ENCODE results near the gene ACADVL.
A peak's percentile ranks its signal among the peaks of the same experiment; 100 is the strongest.

ACADVL gene

DNA sequence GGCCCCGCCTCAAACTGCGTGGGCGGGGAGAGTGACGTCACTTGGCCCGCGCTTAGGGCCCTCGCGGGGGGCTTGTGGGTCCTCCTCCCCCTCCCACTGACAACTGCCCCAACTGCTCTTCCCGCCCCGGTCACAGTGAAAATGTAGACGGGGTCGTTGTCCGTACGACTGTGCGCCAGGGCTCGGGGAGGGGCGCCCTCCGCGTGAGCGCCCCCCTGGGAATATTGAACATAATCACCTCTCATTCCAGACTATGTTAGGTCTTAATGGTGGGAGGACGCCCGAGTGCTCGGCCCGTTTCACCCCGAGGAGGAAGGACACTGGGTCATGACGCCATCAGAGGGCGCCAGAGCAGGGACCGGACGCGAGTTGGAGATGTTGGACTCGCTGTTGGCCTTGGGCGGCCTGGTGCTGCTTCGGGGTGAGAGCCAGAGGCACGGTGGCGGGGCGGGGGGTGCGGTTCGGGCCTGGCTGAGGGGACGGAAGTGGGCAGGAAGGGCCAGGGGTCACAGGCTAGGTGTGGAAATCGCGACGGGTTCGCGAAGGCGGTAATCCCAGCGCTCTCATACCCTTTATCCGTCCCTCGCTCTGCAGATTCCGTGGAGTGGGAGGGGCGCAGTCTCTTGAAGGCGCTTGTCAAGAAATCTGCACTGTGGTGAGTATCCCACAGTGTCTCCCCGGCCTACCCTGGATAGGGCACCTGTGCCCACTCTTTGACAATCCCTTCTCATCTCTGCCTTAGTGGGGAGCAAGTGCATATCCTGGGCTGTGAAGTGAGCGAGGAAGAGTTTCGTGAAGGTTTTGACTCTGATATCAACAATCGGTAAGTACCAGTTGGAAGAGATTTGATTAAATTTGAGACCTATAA, 32.7 kb downstream of the ACADVL start, which contains the start of gene ELP5:
Gene ELP5, plus strand, starts transcription at position 40 of the 868 bp plus-strand sequence. Its CDS starts 336 bp downstream, at position 376.
- DNase-seq: peak; percentile 84 to 95

DNA sequence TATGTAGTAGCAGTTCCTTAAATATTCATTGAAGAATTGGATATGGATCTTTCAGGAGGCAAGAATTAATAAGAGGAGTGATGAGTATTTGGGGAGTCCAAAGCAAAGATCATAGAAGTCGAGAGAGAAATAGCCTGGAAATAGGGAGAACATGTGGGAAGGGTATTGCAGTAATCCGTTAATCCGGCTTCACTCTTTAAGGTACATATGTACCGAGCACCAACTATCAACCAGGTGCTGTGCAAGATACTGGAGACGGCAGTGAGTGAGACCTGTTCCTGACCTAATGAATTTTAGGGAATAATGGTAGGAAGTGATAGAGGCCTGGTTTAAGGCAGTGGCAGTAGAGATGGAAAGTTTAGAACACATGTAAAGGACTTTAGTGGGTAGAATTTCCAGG, 33.3 kb downstream of the ACADVL start:
- DNase-seq: no peak

DNA sequence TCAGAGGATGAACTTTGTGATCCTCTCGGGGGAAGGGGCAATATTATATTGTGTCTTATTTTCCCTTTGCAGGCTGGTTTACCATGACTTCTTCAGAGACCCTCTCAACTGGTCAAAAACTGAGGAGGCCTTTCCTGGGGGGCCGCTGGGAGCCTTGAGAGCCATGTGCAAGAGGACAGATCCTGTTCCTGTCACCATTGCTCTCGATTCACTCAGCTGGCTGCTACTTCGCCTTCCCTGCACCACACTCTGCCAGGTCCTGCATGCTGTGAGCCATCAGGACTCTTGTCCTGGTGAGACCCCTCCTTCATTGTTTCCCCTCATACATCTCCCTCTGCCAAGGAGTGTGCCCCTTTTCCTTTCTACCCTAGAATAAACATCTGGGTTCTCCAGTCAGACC, 34.8 kb downstream of the ACADVL start:
- no peak for DNase-seq

DNA sequence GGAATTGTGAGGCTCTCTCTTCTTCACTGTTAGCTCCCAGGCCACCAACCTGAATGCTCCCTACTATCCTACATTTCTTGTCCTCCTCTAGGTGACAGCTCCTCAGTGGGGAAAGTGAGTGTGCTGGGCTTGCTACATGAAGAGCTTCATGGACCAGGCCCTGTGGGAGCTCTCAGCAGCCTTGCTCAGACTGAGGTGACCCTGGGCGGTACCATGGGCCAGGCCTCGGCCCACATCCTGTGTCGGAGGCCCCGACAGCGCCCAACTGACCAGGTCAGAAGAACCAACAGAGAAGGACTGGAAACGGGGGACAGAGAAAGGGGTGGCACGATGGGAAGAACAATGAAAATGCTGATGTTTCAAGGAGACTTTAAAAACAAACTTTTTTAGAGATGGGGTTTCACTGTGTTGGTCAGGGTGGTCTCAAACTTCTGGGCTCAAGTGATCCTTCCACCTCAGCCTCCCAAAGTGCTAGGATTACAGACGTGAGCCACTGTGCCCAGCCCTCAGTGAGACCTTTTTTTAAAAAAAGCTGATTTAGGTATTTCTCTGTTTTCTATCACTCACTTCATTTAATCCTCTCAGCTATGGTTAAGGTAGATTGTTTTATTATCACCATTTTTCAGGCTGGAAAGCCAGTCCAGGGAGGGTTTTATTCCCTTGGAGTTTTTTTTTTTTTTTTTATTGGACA, 37.2 kb downstream of the ACADVL start:
- no peak for DNase-seq

DNA sequence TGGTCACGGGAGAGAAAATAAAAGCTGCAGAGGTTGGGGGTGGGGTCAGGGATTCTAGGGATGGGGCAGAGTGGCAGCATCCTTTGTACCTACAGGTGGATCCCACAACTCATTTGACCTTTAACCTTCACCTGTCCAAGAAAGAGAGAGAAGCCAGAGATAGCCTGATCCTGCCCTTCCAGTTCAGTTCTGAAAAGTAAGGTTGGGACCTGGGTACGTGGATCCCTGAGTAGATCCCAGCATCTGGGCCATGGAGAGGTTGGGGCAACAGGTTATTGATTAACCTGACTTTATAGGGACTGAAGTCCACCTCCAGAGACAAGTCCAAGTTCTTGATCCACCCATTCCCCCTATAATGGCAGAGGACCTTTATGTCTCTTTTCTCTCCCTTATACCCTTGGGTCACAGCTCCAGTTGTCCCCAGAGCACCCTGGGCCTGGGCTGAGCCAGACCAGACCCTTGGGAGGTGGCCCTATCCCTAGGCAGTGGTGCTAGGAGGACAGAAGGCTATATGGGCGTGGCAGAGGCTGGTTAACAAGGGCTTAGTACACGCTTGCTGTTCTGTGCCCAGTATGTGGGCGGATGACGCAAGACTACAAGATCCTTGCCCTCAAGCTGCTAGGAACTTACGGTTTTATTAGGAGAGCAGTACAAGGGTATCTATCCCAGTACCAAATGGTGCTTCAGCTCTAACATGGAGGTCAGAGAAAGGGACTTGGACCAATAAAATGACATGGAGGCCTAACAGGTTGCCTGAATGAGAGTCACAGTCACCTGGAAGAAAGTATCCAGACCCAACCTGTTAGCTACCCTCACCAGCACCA, 39.2 kb downstream of the ACADVL start:
- DNase-seq: no peak

DNA sequence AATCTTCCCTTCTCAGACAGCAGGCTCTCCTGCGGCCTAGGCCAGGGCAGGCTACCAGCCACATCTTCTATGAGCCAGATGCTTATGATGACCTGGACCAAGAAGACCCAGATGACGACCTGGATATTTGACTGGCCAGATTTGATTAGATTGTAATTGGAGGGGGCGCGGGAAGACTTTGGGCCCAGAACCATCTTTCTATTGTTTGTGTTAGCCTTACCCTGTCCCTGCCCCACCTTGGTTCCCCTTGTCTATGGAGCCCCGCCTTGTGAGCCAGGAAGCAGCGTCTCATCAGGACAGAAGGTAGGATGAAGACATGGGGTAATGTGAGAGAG, 39.8 kb downstream of the ACADVL start:
- DNase-seq: no peak

DNA sequence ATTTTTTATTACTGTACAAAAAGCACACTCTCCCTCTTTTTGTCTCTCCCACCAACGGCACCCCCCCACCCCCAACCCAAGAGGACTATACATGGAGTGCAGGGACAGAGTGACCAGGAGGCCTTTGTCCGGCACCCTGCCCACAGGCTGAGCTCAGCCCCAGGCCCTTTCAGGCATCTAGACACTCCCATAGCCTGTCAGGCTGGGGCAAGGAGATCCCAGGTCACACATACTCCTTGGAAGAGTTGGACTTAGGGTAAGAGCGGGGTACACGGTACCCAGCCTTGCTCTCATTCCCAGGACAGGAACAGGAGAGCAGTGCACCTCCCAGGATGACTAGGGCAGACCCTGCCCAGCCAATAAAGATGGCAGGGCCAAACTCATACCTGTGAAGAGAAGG, 40.4 kb downstream of the ACADVL start:
- DNase-seq: no peak

DNA sequence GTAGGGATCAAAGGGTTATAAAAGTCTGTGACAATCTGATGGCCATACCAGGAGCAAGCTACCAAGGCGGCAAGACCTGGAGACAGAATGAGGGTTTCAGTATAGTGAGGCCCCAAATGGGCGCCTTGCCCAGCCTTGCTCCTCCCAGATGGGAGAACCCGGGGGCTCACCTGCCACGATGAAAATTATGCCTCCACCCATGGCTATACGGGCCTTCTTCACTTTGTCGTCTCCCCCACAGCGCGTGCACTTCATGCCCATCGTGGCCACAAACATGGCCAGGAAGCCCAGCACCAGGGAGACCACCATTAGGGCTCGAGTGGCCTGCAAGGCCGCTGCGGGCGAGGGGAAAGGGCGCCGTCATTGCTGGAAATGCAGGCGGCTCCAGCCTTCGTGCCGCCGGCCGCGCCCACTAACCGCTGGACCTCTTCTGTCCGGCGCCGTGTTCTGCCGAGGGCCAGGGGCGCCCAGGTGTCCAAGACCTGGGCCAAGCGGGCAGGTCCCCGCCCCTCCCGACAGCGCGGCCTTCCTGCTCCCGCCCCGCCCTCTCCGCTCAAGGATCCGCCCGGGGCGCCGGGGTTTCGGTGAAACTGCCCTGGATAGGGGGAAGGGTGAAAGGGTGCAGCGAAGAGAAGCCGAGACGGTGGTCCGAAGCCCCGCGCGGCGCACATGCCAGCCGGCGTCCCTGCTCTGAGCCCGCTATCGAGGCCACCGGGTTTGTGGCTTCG, 41.1 kb downstream of the ACADVL start:
- DNase-seq: no peak

DNA sequence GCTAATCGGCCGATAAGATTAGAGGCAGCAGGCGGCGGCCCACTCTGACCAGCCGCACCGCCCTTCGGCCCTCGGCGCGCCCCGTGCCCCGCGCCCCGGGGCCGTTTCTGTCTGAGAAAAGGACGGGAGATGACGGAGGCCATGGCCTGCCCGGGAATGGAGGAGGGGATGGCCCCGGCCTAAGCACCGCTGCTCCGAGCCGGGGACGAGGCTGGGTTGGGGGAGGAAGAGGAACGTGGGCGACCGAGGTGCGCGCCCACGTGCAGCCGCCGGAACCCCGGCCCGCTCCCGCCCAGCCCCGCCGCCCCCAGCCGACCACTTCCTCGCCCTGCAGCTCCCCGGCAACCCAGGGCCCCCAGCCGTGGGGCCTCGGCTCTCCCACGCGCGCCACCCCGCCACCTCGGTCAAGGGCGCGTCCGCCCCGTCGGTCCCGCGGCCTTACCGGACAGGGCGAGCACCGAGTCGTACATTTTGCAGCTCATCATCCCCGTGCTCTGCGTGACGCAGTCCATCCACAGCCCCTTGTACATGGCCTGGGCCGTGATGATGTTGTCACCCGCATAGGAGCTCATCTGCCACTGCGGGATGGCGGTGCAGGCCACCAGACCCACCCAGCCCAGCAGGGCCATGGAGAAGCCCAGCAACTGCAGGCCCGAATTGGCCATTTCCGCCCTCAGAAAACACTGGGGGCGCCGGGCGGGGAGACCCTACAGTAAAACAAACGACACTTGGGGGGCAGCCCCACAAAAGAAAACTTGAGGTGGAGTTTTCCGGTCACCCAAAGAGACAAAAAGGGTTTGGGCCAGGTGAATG, 41.8 kb downstream of the ACADVL start:
- DNase-seq: no peak

DNA sequence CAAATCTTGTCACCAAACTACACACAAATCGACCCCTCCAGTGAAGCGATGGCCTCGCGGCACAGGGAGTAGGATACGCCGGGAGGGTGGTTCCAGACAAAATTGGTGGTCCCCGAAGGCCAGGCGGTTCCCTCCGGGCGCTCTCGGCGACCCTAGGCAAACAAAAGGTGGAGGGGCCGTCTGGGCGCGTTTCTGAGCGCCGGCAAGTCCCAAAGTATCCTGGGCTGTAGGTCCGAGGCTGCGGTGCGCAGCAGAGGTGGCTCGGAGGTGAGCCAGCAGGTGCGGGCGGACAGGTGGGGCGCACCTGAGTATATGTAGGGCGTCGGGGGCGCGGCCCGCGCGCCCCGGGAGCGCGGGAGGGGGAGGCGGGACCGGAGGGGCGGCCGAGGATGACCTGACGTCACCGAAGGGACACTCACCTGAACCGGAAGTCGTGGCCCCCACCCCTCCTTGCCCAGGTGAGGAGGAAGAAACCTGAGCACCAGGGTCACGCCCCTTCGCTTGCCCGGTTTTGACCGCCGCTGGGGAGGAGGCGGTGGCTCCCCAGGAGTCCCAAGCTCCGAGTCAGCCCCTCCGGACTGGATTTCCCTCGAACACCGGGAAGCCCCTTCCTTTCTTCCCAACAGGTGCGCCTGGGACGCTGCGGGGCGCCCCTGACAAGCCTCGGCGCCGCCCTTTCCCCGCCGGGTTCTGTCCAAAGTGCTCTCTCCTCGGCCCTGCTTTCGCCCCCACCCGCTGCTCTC, 42.6 kb downstream of the ACADVL start, which contains the start of gene CLDN7:
Gene CLDN7, minus strand, starts transcription at position 287 of the 743 bp plus-strand sequence. CDS start 435 bp downstream, outside the sequence.
- no peak for DNase-seq

DNA sequence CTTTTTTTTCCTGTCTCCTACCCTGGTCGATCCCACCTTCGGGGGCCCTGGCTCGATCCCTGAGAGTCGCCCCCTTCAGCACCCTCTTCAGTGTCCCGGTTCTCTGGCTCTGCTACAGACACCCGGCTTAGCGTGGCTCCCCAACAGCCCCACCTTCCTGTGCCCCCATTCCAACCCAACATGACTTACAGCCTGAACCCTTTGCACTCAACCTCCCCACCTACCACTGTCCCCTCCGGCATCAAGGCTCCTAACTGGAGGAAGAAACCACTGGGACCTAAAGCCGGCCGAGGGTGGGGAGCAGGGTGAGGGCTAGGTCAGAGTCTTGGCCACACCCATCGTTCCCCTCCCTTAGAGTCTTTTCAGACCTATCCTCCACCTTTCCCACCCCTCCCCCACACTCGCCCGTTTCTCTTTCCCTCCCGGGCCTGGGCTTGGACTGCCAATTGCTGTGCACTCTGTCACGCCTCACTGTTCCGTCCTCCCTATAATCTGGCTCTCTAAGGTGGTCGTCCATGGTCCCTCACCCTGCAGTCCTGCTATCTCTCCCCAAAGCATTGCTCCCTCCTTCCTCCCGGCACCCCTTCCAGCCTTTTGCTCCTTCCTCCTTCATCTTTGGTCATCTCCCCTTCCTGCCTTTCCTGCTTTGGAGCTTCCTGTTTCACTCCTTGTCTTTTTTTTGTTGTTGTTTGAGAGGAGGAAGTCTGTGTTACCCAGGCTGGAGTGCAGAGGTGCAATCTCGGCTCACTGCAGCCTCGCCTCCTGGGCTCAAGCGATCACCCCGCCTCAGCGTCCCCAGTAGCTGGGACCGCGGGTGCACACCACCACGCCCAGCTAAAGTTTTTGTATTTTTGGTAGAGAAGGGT, 43.4 kb downstream of the ACADVL start:
- DNase-seq: no peak

DNA sequence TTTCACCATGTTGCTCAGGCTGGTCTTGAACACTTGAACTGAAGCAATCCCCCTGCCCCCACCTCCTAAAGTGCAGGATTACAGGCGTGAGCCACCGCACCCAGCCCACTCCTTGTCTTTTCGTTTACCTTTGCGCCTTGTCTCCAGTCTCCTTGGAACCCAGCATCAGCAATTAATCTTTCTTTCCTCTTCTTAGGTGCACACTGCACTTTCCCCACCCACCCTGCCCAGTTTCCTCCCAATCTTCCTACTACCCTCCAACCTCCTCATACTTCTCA, 44.0 kb downstream of the ACADVL start:
- no peak for DNase-seq

DNA sequence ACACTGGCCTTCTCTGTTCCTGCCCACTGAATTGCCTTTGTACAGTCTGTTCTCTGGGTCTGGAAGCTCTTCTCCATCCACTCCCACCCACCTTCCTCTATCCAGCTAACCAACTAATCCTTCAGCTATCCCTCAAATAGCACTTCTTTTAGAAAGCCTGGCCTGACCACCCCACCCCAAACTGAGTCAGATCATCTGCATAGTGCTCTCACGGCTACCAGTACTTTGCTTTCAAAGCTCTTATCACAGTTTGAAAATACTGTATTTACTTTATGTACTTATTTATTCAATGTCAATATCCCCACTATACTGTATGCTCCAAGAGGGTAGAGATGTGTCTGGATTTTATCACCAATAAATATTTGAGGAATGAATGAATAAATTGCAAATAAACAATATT, 47.0 kb downstream of the ACADVL start:
- DNase-seq: no peak
